HG03575 (cell line): ENCODE data around the gene DNMT3A.

Experiments
- ATAC-seq: cut with Tn5 transposase; IDR thresholded peaks from one replicate; pipeline ENCODE4 v1.9.1; 2021; ENCODE audit not compliant: unreplicated experiment, insufficient number of reproducible peaks, low FRiP score; ENCODE audit errors: extremely low read depth

Gene DNMT3A

DNA sequence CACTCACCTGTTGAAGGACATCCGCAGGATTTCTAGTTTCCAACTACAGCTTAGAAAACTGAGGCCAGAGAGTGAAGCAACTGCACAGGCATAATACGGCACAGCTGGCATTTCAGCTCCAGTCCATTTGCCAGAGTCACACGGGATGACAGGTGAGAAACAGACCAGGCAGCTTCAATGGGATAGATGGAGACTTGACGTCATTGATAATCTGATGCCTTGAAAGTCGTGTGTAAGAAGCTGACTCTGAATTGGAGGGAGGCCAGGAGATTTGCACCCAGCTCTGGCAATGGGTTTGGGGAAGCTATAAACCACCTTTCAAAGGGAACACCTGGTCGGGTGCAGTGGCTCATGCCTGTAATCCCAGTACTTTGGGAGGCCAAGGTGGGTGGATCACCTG lies 12.4 kb upstream of the DNMT3A start:
- ATAC-seq, result no peak

DNA sequence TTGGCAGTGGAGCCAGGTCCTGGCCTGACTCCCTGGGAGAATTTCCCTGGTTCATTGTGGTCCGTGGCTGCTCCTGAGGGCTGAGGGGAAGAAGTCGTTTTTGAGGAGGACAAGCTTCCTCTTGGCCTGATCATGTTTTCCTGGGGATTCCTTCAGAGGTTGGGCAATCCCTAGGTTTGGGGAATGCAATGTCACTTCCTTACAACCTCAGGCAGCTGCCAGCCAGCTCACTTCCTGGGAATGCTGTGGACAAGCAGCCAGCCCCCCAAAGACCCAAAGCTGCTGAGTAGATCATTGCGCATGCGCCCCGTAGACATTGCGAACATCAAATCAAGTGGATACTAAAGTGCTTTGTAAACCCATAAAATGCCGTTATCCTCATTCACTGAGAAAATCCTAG lies 7.7 kb upstream of the DNMT3A start:
- no peak for ATAC-seq

DNA sequence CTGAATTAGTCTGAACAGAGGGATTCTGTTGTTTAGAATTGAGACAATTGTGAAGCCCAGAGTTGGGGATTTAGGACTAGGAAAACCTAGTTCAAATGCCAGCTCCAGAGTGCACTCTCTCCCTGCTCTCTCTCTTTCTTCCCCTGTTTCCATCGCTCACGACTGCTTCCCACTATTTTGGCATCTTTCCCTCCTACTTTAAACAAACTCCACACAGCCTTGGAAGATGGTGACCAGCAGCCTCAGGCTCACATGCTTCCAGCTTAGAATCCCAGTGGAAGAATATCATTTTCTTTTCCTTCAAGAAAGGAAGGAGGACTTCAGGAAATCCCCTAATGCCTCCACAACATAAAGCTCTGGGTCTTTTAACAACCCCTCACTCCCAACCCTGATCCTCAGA lies 6.1 kb upstream of the DNMT3A start:
- no peak for ATAC-seq

DNA sequence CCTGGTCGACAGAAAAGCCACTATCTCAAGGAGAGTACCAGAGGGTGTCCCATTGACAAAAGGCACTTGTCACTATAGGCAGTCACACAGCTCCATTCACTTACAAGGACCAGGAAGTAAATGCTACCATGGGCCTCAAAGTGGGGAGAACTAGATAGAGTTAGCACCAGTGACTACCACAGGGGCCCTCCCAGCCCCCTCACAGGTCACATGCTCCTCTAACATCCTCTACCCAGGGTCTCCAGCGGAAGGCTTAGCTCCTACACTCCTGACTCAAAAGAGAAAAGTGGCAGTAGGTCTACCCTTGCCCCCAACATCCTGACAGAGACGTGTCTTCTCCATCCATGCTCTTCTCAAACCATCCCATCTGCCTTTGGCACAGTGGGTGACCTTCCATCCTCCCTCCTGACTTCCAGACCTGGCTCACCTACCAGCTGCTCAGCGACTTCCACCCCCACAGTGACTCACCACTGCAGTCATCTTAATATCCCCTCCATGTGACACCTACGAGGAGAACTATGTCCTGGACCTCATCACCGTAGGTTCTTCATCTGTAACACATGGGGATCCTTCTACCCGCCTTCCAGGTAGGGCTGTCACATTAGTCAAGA lies 5.6 kb upstream of the DNMT3A start:
- ATAC-seq, result no peak

DNA sequence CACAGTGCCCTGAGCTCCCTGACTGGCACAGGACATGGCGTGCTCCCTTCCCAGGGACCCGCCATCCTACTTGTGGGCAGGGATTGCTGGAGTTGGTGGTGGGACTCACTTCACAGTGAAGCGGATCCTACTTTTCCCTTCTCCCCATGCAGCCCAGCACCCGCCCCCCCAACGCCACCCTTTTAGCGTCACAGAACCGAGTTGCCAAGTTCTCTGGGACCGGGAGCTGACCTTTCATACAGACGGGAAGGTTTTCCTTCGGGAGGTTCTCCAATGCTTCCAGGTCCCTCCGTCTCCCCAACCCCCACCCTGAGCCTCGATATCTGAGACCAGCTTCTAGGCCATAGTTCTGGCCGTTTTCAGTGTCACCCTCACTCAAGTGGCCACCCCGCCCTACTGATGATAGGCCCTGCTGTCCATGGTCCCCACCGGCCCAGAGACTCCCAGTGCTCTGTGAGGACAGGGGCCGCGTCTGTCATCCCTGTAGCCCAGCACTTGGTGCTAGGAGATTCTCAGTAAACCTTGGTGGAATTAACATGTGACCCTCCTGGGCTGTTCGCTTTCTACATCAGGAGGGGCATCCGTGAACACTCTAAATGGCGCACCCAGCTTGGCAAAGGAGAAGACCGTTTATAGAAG lies 1.6 kb upstream of the DNMT3A start:
- no peak for ATAC-seq

DNA sequence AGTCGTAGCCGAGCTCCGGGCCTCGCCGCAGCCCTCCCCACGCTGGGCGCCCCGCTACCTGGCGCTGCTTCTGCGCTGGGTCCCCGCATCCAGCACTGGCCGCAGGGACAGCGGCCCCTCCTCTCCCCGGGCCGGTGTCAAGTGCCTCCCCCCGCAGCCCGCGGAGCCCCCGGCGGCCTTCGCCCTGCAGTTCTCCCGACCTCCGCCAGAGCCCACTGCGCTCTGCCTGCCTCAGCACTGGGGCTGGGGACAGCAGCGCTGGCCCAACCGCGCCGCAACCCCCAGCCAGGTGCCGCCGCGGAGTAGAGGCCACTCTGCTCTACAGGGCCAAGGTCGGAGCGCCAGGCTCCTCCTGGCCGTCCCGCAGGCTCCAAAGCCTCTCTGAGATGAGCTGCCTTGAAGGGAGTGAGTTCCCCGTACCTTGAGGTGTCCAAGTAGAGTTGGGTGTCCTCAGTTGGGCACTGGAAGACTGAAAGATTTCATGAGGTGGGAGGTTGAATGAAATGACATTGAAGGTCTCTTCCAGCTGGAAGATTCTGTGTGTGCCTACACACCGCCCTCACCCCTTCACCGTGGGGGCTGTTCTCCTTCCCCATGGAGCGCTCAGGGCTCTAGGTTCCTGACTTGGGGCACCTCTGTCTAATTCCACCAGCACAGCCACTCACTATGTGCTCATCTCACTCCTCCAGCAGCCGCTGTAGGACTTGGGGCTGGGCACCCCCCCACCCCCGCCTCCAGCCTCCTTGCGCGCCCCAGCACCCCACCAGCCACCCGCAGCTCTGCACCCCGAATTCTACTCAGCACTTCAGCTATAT lies 854 bp upstream of the DNMT3A start:
- no peak for ATAC-seq

DNA sequence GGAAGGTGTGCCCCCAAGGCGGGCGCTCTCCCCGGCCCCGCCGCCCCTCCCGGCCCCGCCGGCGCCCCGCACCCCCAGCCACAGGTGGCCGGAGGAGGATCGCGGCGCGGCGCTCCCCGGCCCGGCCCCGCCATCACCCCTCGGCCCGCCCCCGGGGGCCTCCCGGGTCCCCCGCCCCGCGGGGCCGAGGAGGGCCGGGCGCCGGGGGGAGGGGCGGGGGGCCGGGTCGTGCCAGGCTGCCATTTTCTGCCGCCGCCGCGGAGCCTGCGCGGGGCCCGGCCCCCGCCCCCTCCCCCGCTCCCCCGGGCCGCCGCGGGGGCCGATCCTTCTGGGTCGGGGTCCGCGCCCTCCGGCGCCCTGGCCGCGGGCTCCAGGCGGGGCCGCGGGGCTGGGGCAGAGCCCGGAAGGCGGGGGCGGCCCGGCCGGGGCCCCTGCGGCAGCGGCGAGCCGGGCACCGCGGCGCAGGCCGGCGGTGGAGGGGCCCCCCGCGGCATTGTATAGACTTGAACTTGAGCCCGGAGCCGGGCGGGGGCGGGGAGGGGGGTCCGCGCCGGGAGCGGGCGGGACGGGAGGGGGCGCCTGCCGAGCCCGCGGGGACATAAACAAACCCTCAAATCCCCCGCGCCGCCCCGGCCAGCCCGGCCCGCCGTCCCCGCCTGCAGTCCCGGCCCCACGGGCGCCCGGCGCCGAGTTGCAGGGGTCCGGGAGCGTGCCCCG lies 556 bp downstream of the DNMT3A start:
- ATAC-seq, result no peak

DNA sequence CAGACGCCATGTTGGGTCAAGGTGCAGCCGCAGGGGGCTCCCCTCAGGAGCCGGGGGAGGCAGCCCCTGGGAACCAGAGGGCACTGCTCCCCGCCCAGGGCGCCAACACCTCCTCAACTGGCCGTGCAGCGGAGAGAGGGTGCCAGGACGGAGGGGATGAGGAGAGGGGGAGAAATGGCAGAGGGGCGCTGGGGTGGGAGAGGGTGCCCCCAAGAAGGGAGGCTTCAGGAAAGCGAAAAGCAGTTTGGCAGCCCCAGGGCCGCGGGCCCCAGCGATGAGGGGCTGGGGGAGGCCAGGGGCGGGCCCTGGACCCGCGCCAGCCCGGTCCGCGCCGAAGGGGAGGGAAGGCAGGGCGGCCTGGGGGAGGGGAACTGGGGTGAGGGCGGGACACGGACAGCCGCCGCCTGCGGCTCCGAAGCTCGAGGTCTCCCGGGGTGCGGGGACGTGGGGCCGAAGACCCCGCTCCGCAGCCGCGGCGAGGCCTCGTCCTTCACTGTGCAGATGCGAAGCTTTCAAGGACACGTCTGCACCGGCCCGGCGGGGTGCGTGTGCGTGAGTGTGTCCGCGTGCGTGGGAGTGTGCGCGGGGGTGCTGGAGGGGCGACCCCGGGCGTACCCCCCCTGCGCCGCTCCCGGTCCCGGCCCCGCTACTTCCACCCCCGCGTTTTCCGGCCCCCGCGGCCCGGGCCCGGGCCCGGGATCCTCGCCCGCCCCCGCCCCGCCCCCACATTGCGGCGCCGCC lies 1.4 kb downstream of the DNMT3A start:
- ATAC-seq, result no peak

DNA sequence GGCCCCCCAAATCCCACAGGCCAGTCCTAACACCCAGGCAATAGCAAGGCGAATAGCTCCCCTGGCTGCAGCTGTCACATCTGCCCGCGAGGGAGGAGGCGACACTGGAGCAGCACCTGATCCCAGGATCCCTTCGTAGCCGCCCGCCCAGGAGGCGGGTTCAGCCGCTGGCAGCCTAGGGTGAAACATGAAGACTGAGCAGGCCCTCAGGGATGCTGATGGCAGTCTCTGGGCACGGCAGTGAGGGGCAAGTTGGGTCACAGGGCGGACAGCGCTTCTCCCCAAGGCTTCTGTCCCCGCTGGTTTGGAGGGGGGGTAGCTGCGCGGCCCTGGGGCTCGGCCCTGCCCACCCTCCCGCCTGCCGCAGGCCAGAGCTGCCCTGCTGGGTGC lies 1.9 kb downstream of the DNMT3A start:
- ATAC-seq, result no peak

DNA sequence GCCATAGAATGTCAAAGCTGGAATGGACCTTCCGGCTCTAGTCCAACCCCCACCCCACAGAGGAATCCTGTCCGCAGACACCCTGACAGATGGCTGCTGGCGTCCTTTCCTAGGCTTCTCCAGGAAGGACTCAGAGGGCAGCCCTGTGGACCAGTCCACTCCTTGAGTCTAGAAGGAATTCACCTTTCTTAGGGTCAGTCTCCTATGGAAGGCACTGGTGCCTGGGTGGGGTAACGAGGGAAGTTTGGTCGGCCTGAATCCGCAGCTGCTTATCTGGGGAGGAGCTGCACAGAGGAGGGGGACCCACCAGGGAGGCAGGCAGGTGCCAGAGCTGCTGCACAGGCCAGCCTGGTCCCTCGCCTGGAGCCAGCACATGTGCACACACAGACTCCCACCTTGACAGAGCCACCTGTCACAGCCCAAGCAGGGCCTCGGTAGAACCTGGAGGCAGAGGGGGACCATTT lies 2.5 kb downstream of the DNMT3A start:
- ATAC-seq, result no peak

DNA sequence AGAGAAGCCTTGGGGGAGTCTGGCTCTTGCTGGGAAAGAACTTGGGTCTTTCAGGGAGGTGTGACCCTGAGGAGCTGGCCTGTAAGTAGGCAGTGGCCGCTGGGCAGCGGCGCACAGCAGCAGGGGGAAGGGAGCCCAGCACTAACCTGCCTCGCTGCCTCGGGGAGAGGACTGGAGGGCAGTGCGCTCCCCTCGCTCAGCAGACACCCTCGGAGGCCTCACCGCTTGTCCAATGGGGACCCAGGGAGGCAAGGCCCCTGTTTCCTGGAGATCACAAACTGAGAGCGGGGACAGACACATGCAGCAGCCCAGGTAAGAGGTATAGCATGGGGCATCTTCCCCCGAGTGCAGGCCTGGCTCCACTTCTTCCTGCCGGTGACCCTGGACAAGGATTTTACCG lies 3.3 kb downstream of the DNMT3A start:
- ATAC-seq, result no peak

DNA sequence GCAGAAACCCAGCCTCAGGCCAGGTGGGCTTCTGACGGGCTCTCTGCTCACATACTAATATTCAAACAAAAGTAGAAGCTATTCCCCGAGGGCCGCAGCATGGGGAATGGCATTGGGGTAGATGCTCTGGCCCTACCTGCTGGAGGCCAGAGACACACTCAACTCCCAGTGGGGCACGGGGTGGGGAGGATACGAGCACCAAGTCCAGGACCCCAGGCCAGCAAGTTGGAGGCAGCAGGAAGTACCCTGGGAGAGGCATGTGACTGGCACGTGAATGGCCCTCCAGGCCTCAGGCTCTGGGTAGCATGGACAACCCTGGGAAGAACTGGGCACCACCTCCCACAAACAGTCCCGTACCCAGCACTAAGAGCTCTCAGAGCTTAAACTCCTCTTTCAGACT lies 3.8 kb downstream of the DNMT3A start:
- no peak for ATAC-seq

DNA sequence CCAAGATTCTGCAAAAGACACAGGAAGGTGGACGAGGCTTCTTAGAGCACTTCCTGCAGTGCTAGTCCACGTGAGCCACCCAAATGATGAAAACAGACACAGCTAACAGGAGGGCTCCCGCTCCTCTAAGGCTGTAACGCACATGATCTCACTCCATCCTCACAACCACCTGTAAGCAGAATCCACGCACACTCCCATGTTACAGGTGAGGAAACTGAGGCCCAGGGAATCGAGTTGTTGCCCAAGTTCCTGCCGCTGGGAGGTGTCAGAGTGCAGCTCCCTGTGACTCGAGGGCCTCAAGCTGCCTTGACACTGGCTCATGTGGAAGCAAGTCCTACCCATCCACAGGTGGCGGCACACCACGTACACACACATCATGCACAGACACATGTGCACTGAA lies 4.4 kb downstream of the DNMT3A start:
- no peak for ATAC-seq

DNA sequence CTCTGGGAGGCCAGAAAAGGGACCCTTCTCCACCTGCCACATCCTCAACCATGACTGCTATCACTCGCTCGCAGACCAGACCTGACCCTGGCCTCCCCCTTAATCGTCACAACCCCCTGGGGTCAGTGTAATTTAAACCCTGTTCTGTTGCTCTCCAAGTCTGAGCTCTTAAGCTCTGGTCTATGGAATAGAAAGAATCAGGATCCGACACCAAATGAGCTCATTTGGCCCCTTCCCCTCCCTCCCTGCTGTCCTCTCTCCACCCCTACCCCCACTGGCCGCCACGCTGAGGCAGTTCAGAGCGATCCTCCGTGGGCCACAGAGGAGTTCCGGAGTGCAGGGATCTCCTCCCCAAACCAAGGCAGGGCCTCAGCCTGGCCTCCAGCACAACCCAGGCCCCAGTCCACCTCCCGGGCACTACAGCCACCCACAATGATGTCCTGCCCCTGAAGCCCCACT lies 5.3 kb downstream of the DNMT3A start:
- ATAC-seq, result no peak

DNA sequence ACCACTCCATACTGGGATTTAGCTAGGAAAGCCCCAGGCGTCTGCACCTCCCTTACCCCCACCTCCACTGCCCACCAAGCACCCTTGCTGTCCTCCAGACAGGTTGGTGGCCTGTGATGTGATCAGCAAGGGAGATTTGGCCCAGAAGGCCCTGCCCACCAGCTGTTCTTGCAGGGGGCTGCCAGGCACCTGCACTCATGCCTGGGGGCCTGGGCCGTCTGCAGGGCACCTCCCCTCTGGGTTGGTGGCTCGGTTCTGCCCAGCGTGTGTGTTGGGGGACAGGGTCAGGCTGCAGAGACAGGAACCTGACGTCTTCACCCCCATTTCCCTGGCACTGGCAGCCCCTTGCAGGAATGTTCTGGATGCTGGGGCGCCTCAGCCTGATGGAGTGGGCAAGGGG lies 5.8 kb downstream of the DNMT3A start:
- no peak for ATAC-seq

DNA sequence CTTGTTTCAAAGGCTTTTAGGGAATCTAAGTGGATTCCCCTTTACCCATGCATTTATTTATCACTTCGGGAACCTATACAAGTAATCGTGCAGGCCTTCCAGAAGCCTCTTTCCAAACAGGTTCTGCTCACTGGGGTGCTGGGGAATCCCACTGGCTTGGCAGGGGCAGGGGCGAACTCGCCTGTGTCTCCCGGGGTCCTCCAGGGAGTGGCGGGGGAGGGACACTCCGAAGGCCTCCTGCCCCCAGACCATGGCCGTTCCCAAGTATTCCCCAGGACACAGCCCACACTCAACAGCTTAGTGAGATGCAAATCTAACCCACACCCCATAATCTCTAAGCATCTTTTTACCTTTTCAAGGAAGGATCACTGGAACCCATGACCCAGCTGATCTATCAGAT lies 6.5 kb downstream of the DNMT3A start:
- no peak for ATAC-seq

DNA sequence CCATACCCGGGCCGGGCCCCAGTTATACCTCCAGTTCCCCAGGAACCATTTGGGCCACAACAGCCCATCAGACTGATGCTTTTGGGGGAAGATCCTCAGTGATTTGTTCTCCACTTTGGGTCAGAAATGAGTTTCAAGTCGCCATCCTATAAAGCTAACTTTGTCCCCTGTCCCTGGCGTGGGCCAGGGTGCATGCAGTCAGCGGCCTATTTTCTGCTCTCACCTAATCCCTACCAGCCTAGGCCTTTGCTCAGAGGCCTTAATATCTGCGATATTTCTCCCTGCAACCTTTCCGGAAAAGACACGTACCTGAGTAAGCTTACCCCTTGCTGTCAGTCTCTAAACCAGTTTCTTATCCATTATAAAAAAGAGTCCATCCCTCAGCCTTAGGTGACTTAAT lies 7.2 kb downstream of the DNMT3A start:
- ATAC-seq, result no peak

DNA sequence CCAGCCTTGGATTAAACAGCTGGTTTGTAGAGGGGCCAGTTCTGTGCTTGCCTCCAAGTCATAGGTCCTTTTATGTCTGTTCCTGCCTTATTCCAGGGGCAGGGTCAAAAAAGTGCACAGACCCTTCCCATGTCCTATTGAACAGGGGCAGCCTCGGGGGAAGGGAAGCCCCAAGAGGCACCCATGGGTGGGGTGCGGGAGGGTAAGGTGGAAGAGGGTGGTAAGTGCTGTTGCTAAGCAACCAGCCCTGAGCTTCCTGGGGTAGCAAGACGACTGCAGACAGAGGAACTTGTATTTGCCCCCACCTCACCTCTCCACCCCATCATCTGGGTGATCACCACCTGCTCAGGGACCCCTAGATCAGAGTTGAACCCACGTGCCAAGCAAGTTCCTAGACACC lies 7.7 kb downstream of the DNMT3A start:
- no peak for ATAC-seq

DNA sequence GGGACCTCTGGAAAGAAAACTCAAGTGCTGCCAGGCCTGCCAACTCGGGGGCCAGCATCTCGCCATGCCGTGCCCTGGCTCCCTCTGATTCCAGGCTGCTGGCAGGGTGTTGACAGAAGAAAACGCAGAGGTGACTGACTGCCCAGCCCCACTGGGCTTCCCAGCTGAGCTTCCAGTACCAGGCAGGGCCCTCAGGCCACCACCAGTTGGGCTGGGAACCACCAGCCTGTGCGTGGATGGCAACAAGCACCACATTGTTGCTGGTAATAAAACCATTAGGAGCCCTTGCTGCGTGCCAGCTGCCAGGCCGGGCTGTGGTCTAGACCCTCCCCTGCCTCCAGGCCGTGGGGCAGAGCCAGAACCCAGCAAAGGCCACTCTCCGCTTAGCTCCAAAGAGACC lies 9.2 kb downstream of the DNMT3A start:
- ATAC-seq, result no peak
